HCT116 (cell line): ENCODE results near the gene ZNF148.

Experiments used
- CEBPB ChIP-seq: IDR thresholded peaks from 2 replicates; pipeline ENCODE4 v1.6.1; 2012; ENCODE audit warnings: low read depth
- CTCF ChIP-seq, 3 experiments: fragments of 200-600 bp in 1 of 3; sonication (generic) in 1 of 3; IDR thresholded peaks in 2 of 3; conservative IDR thresholded peaks in 1 of 3; 2 replicates each; pipeline ENCODE4 v1.5.1; 2012 to 2017; ENCODE audit warnings: low read depth in 2 of 3, low read length in 2 of 3, antibody characterized with exemption in 1 of 3, borderline replicate concordance in 1 of 3, control low read depth in 1 of 3, mild to moderate bottlenecking in 1 of 3, mixed read lengths in 1 of 3, mixed run types in 1 of 3, moderate library complexity in 1 of 3; ENCODE audit not compliant: insufficient read depth in 1 of 3
- EZH2 ChIP-seq: fragments of 200-600 bp; sonication (generic); IDR thresholded peaks from 2 replicates; pipeline ENCODE4 v1.6.1; 2017; ENCODE audit warnings: antibody characterized with exemption, mixed run types
- EZH2phosphoT487 ChIP-seq: fragments of 200-600 bp; IDR thresholded peaks from 2 replicates; pipeline ENCODE4 v1.6.1; 2018; ENCODE audit warnings: antibody characterized with exemption, borderline replicate concordance
- MAX ChIP-seq: IDR thresholded peaks from 2 replicates; pipeline ENCODE4 v1.6.1; 2012
- POLR2A ChIP-seq: IDR thresholded peaks from 2 replicates; pipeline ENCODE4 v1.7.0; 2011; ENCODE audit warnings: borderline replicate concordance; ENCODE audit not compliant: insufficient read depth, insufficient read length; ENCODE audit errors: extremely low read depth
- POLR2AphosphoS5 ChIP-seq: IDR thresholded peaks from 2 replicates; pipeline ENCODE4 v1.6.1; 2011; ENCODE audit warnings: mild to moderate bottlenecking, low read depth, low read length, moderate library complexity
- REST ChIP-seq: IDR thresholded peaks from 2 replicates; pipeline ENCODE4 v1.6.1; 2012; ENCODE audit warnings: low read depth
- YY1 ChIP-seq: IDR thresholded peaks from 2 replicates; pipeline ENCODE4 v1.6.1; 2011; ENCODE audit warnings: low read length, low read depth, moderate library complexity, mild to moderate bottlenecking; ENCODE audit not compliant: insufficient replicate concordance; ENCODE audit errors: extremely low read depth
- ZBTB33 ChIP-seq: IDR thresholded peaks from 2 replicates; pipeline ENCODE4 v1.6.1; 2011; ENCODE audit warnings: mild to moderate bottlenecking, low read length, moderate library complexity; ENCODE audit not compliant: insufficient replicate concordance; ENCODE audit errors: extremely low read depth
- ZNF274 ChIP-seq: fragments of 200-500 bp; sonication (Bioruptor generic); IDR thresholded peaks from 2 replicates; pipeline ENCODE4 v1.6.1; 2014; ENCODE audit warnings: mild to moderate bottlenecking, low read depth, low read length, inconsistent platforms

GRCh38 chr3:125200731-125201139 is 174.4 kb downstream of the ZNF148 start:
- TF ChIP-seq CTCF (IDR thresholded peaks at IDR 0.05 in 2 of 3, conservative IDR thresholded peaks at IDR 0.05 in 1 of 3; ENCODE audit: borderline replicate concordance in 1 of 3, insufficient read depth in 1 of 3, low read depth in 2 of 3, low read length in 2 of 3) (no peak), POLR2AphosphoS5 (no peak), POLR2A (no peak), EZH2 (no peak), EZH2phosphoT487 (no peak), ZNF274 (no peak), YY1 (no peak), ZBTB33 (no peak), MAX (no peak), CEBPB (no peak), REST (no peak)
